Loucy (cell line): ENCODE results near the gene ATP5ME.

ENCODE experiments used
- EZH2phosphoT487 ChIP-seq: fragments of 200-600 bp; IDR thresholded peaks from 2 replicates; pipeline ENCODE4 v1.6.1; 2018; ENCODE audit warnings: antibody characterized with exemption, mild to moderate bottlenecking, moderate library complexity, borderline replicate concordance
- TF ChIP-seq, protein P1 (sequence below): fragments of 200-600 bp; sonication (generic); conservative IDR thresholded peaks from 2 replicates; pipeline ENCODE4 v1.5.1; 2014; ENCODE audit warnings: mild to moderate bottlenecking, antibody characterized with exemption, low read length

DNA sequence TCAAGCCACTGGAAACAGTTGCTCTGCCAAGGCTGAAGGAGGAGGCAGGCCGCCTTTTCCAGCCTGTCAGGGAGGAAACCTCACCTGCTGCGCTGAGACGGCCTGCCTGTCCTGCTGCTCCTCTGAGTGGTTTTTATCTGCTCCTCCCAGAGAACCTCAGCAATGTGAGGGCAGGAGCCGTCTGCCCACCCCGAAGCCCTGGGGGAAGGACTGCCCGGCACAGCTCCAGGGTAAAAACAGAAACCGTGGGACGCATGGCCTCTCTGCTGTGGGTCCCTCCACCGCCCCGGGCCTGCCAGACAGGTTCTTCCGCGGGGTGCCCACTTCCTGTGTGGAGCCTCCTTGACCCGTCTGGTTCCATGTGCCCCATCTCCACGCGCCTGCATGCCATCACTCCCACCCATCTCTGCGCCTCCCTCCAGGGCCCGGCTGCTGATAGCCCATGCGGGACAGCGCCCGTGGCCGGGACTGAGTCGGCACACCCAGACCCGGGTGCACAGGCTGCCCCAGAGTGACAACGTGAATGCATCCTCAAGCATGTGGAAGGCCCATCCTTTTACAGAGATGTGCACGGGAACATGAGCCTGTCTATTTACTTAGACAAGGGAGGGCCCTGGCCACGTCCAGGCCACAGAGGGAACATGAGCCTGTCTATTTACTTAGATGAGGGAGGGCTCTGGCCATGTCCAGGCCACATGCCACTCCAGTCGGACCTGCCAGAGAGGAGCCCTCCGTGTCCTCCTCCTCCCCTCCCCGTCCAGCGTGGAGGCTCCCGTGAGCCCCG lies 18.9 kb upstream of the ATP5ME start:
- TF ChIP-seq, protein P1, sequence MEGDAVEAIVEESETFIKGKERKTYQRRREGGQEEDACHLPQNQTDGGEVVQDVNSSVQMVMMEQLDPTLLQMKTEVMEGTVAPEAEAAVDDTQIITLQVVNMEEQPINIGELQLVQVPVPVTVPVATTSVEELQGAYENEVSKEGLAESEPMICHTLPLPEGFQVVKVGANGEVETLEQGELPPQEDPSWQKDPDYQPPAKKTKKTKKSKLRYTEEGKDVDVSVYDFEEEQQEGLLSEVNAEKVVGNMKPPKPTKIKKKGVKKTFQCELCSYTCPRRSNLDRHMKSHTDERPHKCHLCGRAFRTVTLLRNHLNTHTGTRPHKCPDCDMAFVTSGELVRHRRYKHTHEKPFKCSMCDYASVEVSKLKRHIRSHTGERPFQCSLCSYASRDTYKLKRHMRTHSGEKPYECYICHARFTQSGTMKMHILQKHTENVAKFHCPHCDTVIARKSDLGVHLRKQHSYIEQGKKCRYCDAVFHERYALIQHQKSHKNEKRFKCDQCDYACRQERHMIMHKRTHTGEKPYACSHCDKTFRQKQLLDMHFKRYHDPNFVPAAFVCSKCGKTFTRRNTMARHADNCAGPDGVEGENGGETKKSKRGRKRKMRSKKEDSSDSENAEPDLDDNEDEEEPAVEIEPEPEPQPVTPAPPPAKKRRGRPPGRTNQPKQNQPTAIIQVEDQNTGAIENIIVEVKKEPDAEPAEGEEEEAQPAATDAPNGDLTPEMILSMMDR = no peak
- no peak for TF ChIP-seq EZH2phosphoT487
